WTC11 (cell line): Measurements from ENCODE around the gene RBFOX1. TPM values are rescaled to one million over a fixed set of nuclear protein-coding genes. Genes with fewer than 3 reads are reported as not detected.

Experiments
- ATAC-seq: fragments of 200-7000 bp; cut with Tn5 transposase; 2 replicates; pipeline ENCODE4 v1.10.0; 2021; ENCODE audit warnings: mild to moderate bottlenecking, moderate library complexity
- CTCF ChIA-PET: fragments of 300-600 bp; sonication (Branson Sonifier 250); formaldehyde crosslinking; loops from one replicate; lab custom pipeline; 2021; ENCODE audit warnings: antibody characterized with exemption; lab: Charles Lee
- POLR2A ChIA-PET: fragments of 350-600 bp; sonication (Branson Sonifier 250); formaldehyde crosslinking; loops from one replicate; lab custom pipeline; 2021; ENCODE audit warnings: antibody characterized with exemption; lab: Charles Lee
- DNase-seq: peaks from one replicate; pipeline ENCODE4 v3.0.0; 2021; ENCODE audit warnings: low spot score
- H3K27ac Mint-ChIP-seq: 2 replicates; pipeline ENCODE4 v1.8.0; 2021; ENCODE audit warnings: mixed read lengths
- H3K27me3 Mint-ChIP-seq: 2 replicates; pipeline ENCODE4 v1.8.0; 2021; ENCODE audit warnings: low read depth, mild to moderate bottlenecking, moderate library complexity, mixed read lengths
- H3K36me3 Mint-ChIP-seq: 2 replicates; pipeline ENCODE4 v1.8.0; 2021; ENCODE audit warnings: mixed read lengths
- H3K4me1 Mint-ChIP-seq: 2 replicates; pipeline ENCODE4 v1.8.0; 2022; ENCODE audit warnings: mixed read lengths
- H3K4me3 Mint-ChIP-seq: 2 replicates; pipeline ENCODE4 v1.8.0; 2021; ENCODE audit warnings: mild to moderate bottlenecking, moderate library complexity, mixed read lengths
- H3K9me3 Mint-ChIP-seq: 2 replicates; pipeline ENCODE4 v1.8.0; 2021; ENCODE audit warnings: mixed read lengths
- ARID4B ChIP-seq: sonication (generic); formaldehyde crosslinking; IDR thresholded peaks from 2 replicates; pipeline ENCODE4 v1.8.0; 2023; ENCODE audit warnings: missing genetic modification reagents, mild to moderate bottlenecking, borderline replicate concordance
- ETV6 ChIP-seq: sonication (generic); formaldehyde crosslinking; IDR thresholded peaks from 2 replicates; pipeline ENCODE4 v1.8.1; 2022; ENCODE audit warnings: mild to moderate bottlenecking, missing genetic modification reagents
- FOXJ3 ChIP-seq: sonication (generic); formaldehyde crosslinking; IDR thresholded peaks from 2 replicates; pipeline ENCODE4 v1.9.0; 2021; ENCODE audit warnings: missing genetic modification reagents, mild to moderate bottlenecking, borderline replicate concordance
- IRF1 ChIP-seq: sonication (generic); formaldehyde crosslinking; IDR thresholded peaks from 2 replicates; pipeline ENCODE4 v1.8.0; 2023; ENCODE audit warnings: missing genetic modification reagents
- IRF2 ChIP-seq: sonication (generic); formaldehyde crosslinking; IDR thresholded peaks from 2 replicates; pipeline ENCODE4 v1.8.0; 2022; ENCODE audit warnings: low read depth, missing genetic modification reagents, borderline replicate concordance
- MAX ChIP-seq: sonication (generic); formaldehyde crosslinking; IDR thresholded peaks from 2 replicates; pipeline ENCODE4 v1.8.0; 2022; ENCODE audit warnings: mild to moderate bottlenecking, missing genetic modification reagents
- MXD4 ChIP-seq: fragments of 250-450 bp; sonication (Bioruptor Pico); IDR thresholded peaks from 2 replicates; pipeline ENCODE4 v1.8.0; 2021; ENCODE audit warnings: mild to moderate bottlenecking, moderate library complexity, borderline replicate concordance
- NFE2L1 ChIP-seq: sonication (generic); formaldehyde crosslinking; IDR thresholded peaks from 2 replicates; pipeline ENCODE4 v1.8.1; 2023; ENCODE audit warnings: missing genetic modification reagents
- NR2C2 ChIP-seq: sonication (generic); formaldehyde crosslinking; IDR thresholded peaks from 2 replicates; pipeline ENCODE4 v1.8.0; 2022; ENCODE audit warnings: mild to moderate bottlenecking, missing genetic modification reagents
- NR3C1 ChIP-seq: sonication (generic); formaldehyde crosslinking; conservative IDR thresholded peaks from 2 replicates; pipeline ENCODE4 v1.8.1; 2023; ENCODE audit warnings: low read depth, mild to moderate bottlenecking, missing genetic modification reagents
- PRDM15 ChIP-seq: sonication (generic); formaldehyde crosslinking; IDR thresholded peaks from 2 replicates; pipeline ENCODE4 v1.8.0; 2022; ENCODE audit warnings: missing genetic modification reagents
- ZNF121 ChIP-seq: sonication (generic); formaldehyde crosslinking; IDR thresholded peaks from 2 replicates; pipeline ENCODE4 v1.8.0; 2023; ENCODE audit warnings: missing genetic modification reagents
- ZNF281 ChIP-seq: sonication (generic); formaldehyde crosslinking; IDR thresholded peaks from 2 replicates; pipeline ENCODE4 v1.8.0; 2023; ENCODE audit warnings: mild to moderate bottlenecking, missing genetic modification reagents
- ZNF396 ChIP-seq: fragments of 250-450 bp; sonication (Bioruptor Pico); IDR thresholded peaks from 2 replicates; pipeline ENCODE4 v1.8.0; 2021; ENCODE audit warnings: mild to moderate bottlenecking, moderate library complexity, borderline replicate concordance
- ZNF512 ChIP-seq: sonication (generic); formaldehyde crosslinking; IDR thresholded peaks from 2 replicates; pipeline ENCODE4 v1.8.1; 2022; ENCODE audit warnings: missing genetic modification reagents, borderline replicate concordance
- total RNA-seq: library from RNA; stranded (reverse); gene quantifications from 3 replicates; pipeline ENCODE4 v1.2.3, GENCODE V29; 2021

Gene RBFOX1
- total RNA-seq, 1 experiment from 2014 or later: 1.1 TPM

GRCh38 chr16:7325834-7326233 lies 6.8 kb upstream of the RBFOX1 start (continued):
- TF ChIP-seq ZNF396 (CRISPR knock-in tag) (no peak), ETV6 (no peak), NR2C2 (no peak), NFE2L1 (CRISPR knock-in tag) (no peak), IRF1 (no peak), NR3C1 (CRISPR knock-in tag) (no peak)

- H3K9me3 Mint-ChIP-seq: peaks cover 90% of the 10 kb centered on the region
- no peak overlapping the region for H3K4me3 Mint-ChIP-seq
- ATAC-seq (no peak), DNase-seq (no peak)
- H3K36me3 Mint-ChIP-seq: peaks cover 81% of the 10 kb centered on the region
- H3K27ac Mint-ChIP-seq: no peak overlapping the region
- TF ChIP-seq FOXJ3 (CRISPR knock-in tag): no peak
- no peak for TF ChIP-seq ZNF121 (CRISPR knock-in tag)
- TF ChIP-seq ARID4B: no peak
- TF ChIP-seq MXD4: no peak
- no peak for TF ChIP-seq PRDM15 (CRISPR knock-in tag)
- TF ChIP-seq IRF2 (CRISPR knock-in tag): no peak
- TF ChIP-seq ZNF281 (CRISPR knock-in tag): no peak
- no peak for TF ChIP-seq ZNF512 (CRISPR knock-in tag)
- TF ChIP-seq MAX (CRISPR knock-in tag): no peak
- ChIA-PET POLR2A (no interaction called here), CTCF (no interaction called here)
- peaks cover 16% of the 10 kb centered on the region for H3K27me3 Mint-ChIP-seq
- no peaks in the 10 kb centered on the region for H3K4me1 Mint-ChIP-seq
These were observed 1.9 kb upstream of the RBFOX1 start for GRCh38 chr16:7330709-7331108.
